HepG2 (cell line): Measurements from ENCODE around the gene GPRIN1.

ENCODE experiments used
- GLI4 ChIP-seq: sonication (generic); formaldehyde crosslinking; IDR thresholded peaks from 2 replicates; pipeline ENCODE4 v1.5.1; 2020; ENCODE audit warnings: missing genetic modification reagents, mild to moderate bottlenecking, moderate library complexity, borderline replicate concordance
- NCOA2 ChIP-seq: sonication (generic); formaldehyde crosslinking; IDR thresholded peaks from 2 replicates; pipeline ENCODE4 v1.8.0; 2022; ENCODE audit warnings: inconsistent platforms
- NFIC ChIP-seq: IDR thresholded peaks from 2 replicates; pipeline ENCODE4 v1.6.1; 2012; ENCODE audit warnings: mild to moderate bottlenecking, low read length, inconsistent platforms
- POLR2A ChIP-seq, 2 experiments: IDR thresholded peaks; 2 replicates each; pipeline ENCODE4 v1.6.1; 2011; ENCODE audit warnings: low read depth in 2 of 2, low read length in 2 of 2, mild to moderate bottlenecking in 1 of 2, moderate library complexity in 1 of 2; ENCODE audit not compliant: insufficient read depth in 1 of 2
- ZFP37 ChIP-seq: sonication (generic); formaldehyde crosslinking; IDR thresholded peaks from 2 replicates; pipeline ENCODE4 v1.4.0; 2020; ENCODE audit warnings: missing genetic modification reagents, borderline replicate concordance
- TF ChIP-seq, protein P1 (sequence below): sonication (generic); formaldehyde crosslinking; IDR thresholded peaks from 2 replicates; pipeline ENCODE4 v1.5.0; 2020; ENCODE audit warnings: missing genetic modification reagents

DNA sequence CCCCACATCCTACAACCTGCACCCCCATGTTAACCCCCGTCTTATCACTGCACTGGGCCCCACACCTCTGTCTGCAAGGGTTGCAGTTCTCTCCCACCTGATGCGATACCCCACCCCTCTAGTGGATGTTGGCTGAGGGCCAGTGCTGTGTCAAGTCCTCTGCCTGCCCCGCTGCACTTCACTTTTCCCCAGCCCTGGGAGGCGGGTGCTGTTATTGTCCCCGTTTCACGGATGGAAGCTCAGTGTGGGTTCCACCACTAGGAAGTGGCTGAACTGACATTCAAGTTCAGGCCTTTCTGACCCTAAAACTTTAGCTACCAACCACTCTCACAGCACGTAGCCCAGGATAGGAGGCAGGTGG lies 16.9 kb upstream of the GPRIN1 start:
- TF ChIP-seq NFIC (no peak), POLR2A (IDR thresholded peaks at IDR 0.05; ENCODE audit: insufficient read depth in 1 of 2, low read depth in 2 of 2, low read length in 2 of 2) (no peak), GLI4 (CRISPR knock-in tag) (no peak), ZFP37 (no peak), NCOA2 (no peak)
- TF ChIP-seq, protein P1, sequence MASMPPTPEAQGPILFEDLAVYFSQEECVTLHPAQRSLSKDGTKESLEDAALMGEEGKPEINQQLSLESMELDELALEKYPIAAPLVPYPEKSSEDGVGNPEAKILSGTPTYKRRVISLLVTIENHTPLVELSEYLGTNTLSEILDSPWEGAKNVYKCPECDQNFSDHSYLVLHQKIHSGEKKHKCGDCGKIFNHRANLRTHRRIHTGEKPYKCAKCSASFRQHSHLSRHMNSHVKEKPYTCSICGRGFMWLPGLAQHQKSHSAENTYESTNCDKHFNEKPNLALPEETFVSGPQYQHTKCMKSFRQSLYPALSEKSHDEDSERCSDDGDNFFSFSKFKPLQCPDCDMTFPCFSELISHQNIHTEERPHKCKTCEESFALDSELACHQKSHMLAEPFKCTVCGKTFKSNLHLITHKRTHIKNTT (CRISPR knock-in tag): no peak
